HG03520 (cell line): ENCODE data around the gene OTUD1.

Experiments used
- ATAC-seq: cut with Tn5 transposase; IDR thresholded peaks from one replicate; pipeline ENCODE4 v1.9.1; 2021; ENCODE audit warnings: mild to moderate bottlenecking, moderate library complexity; ENCODE audit not compliant: unreplicated experiment

The OTUD1 gene

DNA sequence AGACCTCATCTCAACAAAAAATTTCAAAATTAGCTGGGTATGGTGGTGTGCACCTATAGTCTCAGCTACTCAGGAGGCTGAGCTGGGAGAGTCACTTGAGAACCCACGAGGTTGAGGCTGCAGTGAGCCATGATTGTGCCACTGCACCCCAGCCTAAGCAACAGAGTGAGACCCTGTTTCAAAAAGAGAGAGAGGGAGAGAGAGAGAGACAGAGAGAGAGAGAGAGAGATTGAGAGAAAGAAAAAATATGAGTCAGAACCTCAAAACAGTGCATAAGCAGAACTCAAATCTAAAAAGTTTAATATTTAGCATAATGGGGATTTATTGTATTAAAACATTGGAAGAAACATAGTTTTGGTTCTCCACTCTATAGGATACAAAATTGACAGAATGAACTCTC, 17.5 kb upstream of the OTUD1 start:
- no peak for ATAC-seq

GRCh38 chr10:23422003-23422411, 16.9 kb upstream of the OTUD1 start:
- ATAC-seq = no peak

DNA sequence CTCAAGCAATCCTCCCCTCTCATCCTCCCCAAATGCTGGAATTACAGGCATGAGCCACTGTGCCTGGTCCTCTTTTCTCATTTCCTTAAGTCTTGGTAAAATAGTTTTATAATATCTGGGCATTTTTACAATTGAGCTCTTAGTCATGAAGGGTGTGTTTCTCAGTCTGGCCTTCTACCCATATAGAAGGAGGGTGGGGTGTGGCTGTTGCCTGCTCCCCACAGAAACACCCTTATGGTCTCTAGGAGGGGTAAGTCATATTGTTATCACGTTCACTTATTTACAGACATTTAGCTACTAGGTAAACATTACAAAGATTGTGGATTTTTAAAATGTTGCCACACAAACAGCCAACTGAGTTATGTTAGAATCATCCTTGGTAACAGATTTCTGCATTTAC, 6.7 kb upstream of the OTUD1 start:
- no peak for ATAC-seq

DNA sequence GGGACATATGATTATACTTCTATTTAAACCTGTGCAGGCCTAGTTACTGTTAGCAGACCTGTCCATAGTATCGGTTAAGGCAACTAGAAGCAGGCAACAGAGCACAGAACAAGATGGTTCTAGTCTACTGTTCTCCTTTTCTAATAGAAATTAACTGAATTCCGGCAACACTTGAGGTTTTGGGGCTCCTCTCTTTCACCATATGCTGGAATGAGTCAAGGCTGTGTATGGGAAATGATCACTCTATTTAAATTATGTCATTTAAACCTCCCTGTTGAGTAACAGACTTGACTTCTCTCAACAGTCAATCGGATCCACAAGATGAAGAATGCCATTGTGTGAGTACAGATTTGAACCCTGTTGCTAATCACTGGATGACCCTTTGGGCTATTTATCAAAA, 6.2 kb upstream of the OTUD1 start:
- no peak for ATAC-seq

DNA sequence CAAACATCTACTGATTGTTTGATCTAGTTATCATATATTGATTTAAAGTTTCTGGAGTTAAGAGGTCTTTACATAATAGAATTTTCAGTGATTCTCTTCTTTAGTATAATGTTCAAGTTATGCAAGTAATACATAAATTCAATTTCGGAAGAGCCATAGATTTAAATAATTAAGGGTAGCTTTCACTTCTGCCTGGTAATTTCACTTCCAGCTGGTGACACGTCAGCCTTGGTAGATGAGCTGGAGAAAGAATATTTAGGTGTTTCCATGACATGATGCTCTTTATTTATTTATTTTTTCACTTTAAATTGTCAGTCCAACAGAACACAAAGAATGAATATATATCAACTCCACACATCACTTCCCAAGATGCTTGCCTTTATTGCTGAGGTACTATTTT, 5.2 kb upstream of the OTUD1 start:
- ATAC-seq = no peak

- ATAC-seq = no peak
These were observed 3.5 kb upstream of the OTUD1 start for GRCh38 chr10:23435378-23435777.

DNA sequence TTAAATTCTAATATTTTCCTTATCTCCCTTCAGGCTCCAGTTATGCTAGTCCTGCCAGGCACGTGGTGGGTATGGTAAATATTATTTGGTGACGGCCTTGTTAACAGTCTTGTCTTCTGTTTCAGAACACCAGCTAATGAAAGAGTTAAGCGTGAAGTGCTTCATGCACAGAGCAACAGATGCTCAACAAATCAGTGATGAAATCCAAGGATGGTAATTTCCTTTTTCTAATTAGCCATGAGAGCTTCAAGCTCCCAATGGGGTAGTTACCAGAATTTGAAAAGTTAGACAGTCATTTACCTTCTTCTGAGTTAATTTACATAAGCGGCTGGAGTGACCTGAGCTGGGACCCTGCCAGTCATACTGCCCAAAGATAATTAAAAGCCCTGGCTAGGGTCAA, 1.9 kb upstream of the OTUD1 start:
- ATAC-seq = no peak

DNA sequence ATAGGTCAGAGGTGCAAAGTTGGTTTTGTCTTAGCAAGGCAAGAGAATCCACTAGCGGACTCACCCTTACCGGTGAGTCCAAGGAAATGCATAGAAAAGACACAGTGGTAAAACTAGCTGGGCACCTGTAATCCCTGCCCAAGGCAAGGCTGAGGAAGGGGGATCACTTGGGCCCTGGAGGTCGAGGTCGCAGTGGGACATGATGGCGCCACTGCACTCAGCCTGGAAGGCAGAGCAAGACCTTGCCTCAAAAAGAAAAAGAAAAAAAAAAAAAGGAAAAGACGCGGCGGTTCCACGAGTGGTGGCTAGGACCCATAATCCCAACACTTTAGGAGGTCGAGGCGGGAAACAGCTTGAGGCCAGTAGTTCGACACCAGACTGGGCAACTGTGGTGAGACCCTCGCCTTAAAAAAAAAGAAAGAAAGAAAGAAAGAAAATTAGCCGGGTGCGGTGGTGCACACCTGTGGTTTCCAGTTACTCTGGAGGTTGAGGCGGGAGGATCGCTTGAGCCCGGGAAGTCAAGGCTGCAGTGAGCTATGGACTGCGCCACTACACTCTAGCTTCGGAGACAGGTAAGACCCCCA, 820 bp upstream of the OTUD1 start:
- ATAC-seq = no peak

- ATAC-seq = no peak
These were observed 631 bp downstream of the OTUD1 start for GRCh38 chr10:23439452-23439960.

GRCh38 chr10:23439961-23440889, 1.4 kb downstream of the OTUD1 start:
- peak; percentile 11 for ATAC-seq

DNA sequence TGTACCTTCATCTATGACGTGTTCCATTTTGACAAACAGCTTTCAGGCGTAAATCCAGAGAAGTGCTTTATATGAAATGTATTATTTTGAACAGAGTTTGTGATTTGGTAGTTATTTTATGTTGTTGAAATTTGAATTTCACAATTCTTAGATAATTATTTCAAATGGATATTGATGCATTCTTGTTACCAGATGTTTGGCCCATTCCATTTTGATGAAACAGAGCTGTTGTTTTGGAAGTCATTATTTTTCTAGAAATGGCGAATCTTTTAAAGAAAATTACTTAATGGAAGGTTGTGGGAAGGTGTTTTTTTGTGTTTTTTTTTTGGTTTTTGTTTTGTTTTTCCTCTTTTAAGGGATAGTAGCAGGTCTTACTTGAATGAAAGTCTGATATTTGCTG, 2.4 kb downstream of the OTUD1 start:
- no peak for ATAC-seq

DNA sequence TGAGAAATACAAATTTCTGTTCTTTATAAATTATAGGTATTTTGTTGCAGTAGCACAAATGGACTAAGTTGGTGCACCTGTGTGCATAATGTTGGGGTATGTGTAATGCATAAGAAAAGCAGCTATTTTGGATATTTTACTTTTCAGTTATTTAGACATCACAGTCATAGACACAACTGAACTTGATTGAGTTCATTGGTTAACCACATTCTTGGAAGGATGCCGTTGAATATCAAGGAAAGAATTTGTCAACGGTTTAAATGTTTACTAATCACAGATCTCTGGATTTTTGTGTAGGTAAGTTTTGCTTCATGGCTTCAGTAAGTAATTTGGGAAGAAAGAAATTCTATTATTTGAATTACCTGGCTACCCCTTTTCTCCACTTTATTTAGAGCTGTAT, 4.1 kb downstream of the OTUD1 start:
- ATAC-seq = no peak

DNA sequence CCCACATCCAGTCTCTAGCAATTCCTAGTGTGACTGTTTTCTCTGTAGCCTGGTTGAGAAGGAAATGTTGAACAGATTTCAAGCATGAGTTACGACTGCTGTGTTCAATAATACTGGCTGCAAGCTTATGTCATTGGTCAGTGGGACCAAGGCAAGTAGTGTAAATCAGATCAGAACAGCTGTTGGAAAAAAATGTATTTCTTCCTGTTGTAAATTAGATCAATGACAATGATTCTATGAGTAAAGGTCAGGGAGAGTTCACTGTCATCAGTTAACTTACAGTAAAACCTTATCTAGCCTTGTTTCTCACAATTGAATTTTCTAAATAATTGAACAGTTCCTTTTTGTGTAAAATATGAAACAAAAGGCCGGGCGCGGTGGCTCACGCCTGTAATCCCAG, 6.7 kb downstream of the OTUD1 start:
- no peak for ATAC-seq

- no peak for ATAC-seq
These were observed 9.4 kb downstream of the OTUD1 start for GRCh38 chr10:23448323-23448722.

DNA sequence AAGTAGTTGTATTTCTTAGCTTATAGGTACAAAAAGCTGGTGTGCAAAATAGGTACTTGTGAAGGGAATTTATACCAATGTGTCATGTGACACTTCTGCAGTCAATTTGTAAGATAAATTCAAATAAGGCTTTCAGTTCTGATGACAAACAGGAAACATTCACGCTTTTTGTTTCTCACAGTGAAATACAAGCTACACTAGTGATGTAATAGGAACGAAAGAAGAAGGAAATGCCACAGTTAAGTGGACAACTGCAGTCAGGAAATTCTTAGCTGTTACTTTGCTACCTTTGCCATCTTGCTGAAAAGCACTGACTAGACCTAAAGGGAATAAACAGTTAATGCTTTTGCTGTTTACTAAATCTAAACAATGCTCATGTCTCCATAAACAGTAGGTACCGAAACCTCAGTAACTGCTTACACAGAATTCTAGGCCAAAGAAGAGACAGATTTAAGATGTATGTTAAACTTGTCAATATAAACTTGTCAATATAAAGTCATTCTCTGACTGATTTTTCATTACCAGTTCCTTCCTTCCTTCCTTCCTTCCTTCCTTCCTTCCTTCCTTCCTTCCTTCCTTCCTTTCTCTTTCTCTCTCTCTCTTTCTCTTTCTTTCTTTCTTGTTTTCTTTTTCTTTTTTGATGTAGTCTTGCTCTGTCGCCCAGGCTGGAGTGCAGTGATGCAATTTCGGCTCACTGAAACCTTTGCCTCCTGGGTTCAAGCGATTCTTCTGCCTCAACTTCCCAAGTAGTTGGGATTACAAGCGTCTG, 10.1 kb downstream of the OTUD1 start:
- ATAC-seq = peak; percentile 97

DNA sequence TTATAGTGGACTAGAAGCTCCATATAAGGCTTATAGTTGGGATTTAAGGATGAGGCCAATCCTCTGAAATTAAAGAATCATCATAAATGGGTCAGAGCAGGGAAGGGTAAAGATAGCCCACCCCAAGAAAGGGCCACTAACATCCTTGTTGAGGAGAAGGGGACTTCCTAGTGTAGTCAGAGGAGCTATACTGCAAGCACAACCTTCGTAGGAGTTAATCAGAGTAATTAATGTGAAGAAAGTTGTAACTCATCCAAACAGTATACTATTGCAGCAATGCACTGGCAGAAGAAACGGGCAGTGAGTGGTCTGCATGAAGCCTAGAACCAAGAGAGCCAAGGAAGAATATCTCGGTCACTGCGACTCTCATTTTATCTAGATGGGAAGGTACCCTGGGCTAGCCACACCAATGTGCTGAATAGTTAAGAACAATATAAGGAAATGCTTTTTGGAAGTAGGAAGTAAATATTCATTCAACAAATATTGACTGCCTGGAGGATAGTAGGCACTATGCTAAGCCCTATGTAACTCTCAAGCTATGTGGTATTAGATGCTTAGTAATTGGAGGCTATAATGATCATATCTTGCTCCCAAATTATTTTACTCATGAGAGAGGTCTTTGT, 13.3 kb downstream of the OTUD1 start:
- no peak for ATAC-seq

GRCh38 chr10:23453465-23453864, 14.6 kb downstream of the OTUD1 start:
- ATAC-seq = no peak

- ATAC-seq = no peak
These were observed 18.9 kb downstream of the OTUD1 start for GRCh38 chr10:23457632-23458417.

GRCh38 chr10:23459308-23459939, 20.5 kb downstream of the OTUD1 start:
- ATAC-seq = no peak

DNA sequence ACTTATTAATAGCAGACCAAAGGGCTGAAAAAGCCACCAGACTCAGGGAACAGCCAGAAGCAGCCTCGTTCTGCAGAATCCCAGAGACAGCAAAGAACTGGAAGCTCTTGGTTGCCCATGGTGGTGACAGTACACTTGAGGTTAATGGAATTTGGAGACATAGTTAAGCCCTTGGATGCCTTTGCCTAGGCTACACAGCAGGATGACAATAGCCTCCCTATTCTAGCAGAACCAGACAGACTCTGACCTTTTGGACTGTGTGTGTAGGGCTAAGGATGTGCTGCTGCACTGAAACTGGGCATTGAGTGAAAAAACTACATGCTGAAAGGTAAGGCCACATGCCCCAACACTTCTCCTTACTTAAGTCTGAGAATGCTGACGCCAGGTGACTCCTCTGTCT, 22.7 kb downstream of the OTUD1 start:
- ATAC-seq = no peak
